Panc1 (cell line): ENCODE results near the gene GGN. TPM values are rescaled to one million over a fixed set of nuclear protein-coding genes. Genes with fewer than 3 reads are reported as not detected.

Experiments used
- ATAC-seq: fragments of 200-7000 bp; cut with Tn5 transposase; 2 replicates; pipeline ENCODE4 v1.9.1; 2020; ENCODE audit warnings: mild to moderate bottlenecking, moderate library complexity
- BruUV-seq: library from RNA; stranded (reverse); fragments of 400-500 nt; replicated peaks from 2 replicates; lab custom pipeline; 2021; lab: Mats Ljungman, UMichigan
- CTCF ChIA-PET: fragments of 300-600 bp; sonication (Branson Sonifier 250); formaldehyde crosslinking; loops from one replicate; lab custom pipeline; 2022; ENCODE audit warnings: antibody characterized with exemption; lab: Charles Lee
- POLR2A ChIA-PET: fragments of 300-600 bp; sonication (Branson Sonifier 250); formaldehyde crosslinking; loops from one replicate; lab custom pipeline; 2022; ENCODE audit warnings: antibody characterized with exemption; lab: Charles Lee
- DNase-seq: peaks from one replicate; pipeline ENCODE4 v3.0.0-alpha.2; 2010; ENCODE audit warnings: low read depth, low spot score
- H3K27ac ChIP-seq: 2 replicates; pipeline ENCODE4 v1.5.1; 2011; ENCODE audit warnings: mild to moderate bottlenecking, low read length, inconsistent platforms
- H3K27me3 ChIP-seq: fragments of 200-500 bp; sonication (Bioruptor generic); 2 replicates; pipeline ENCODE4 v1.6.0; 2014; ENCODE audit warnings: low read length, inconsistent platforms; ENCODE audit not compliant: control insufficient read depth, insufficient read depth
- H3K36me3 ChIP-seq: fragments of 200-500 bp; sonication (Bioruptor generic); 2 replicates; pipeline ENCODE4 v1.5.1; 2014; ENCODE audit warnings: inconsistent platforms, mild to moderate bottlenecking, low read length, moderate library complexity; ENCODE audit not compliant: control insufficient read depth, insufficient read depth
- H3K4me1 ChIP-seq: 2 replicates; pipeline ENCODE4 v1.5.1; 2011; ENCODE audit warnings: inconsistent platforms, mild to moderate bottlenecking, low read length, moderate library complexity; ENCODE audit not compliant: control insufficient read depth, insufficient read depth
- H3K4me3 ChIP-seq, 2 experiments: 2 replicates each; pipeline ENCODE4 v1.5.1; 2011 to 2012; ENCODE audit warnings: low read depth in 2 of 2, low read length in 2 of 2, mild to moderate bottlenecking in 2 of 2, inconsistent platforms in 1 of 2, moderate library complexity in 1 of 2
- H3K9me3 ChIP-seq: fragments of 200-500 bp; sonication (Bioruptor generic); 2 replicates; pipeline ENCODE4 v1.5.1; 2014; ENCODE audit warnings: low read depth, mild to moderate bottlenecking, inconsistent platforms, low read length, moderate library complexity; ENCODE audit not compliant: control insufficient read depth, insufficient read depth
- CTCF ChIP-seq: fragments of 450-650 bp; IDR thresholded peaks from 2 replicates; pipeline ENCODE4 v1.5.1; 2017; ENCODE audit warnings: mild to moderate bottlenecking
- POLR2AphosphoS5 ChIP-seq: IDR thresholded peaks from 2 replicates; pipeline ENCODE4 v1.6.1; 2012; ENCODE audit warnings: mild to moderate bottlenecking, low read depth, low read length, moderate library complexity
- REST ChIP-seq, 2 experiments: IDR thresholded peaks; 2 replicates each; pipeline ENCODE4 v1.6.1; 2011 to 2012; ENCODE audit warnings: low read depth in 2 of 2, control low read depth in 1 of 2, low read length in 1 of 2, mild to moderate bottlenecking in 1 of 2, moderate library complexity in 1 of 2; ENCODE audit not compliant: insufficient read depth in 1 of 2
- SIN3A ChIP-seq: IDR thresholded peaks from 2 replicates; pipeline ENCODE4 v1.6.1; 2012; ENCODE audit warnings: low read depth, mild to moderate bottlenecking, low read length, moderate library complexity, borderline replicate concordance; ENCODE audit not compliant: insufficient read depth
- TCF7L2 ChIP-seq: IDR thresholded peaks from 2 replicates; pipeline ENCODE4 v1.6.1; 2011; ENCODE audit warnings: mild to moderate bottlenecking, low read depth, low read length, inconsistent platforms
- in situ Hi-C: cut with HindIII; loops from 2 replicates; pipeline ENCODE4 v1.10.0; 2016; ENCODE audit warnings: low sequenced_read_pairs, low pct_unique_long_range_greater_than_20kb
- intact Hi-C: fragments of 100-400 bp; cut with micrococcal nuclease; formaldehyde crosslinking; loops from one replicate; pipeline ENCODE4 v1.10.0; 2022; ENCODE audit not compliant: unreplicated experiment
- total RNA-seq: library from RNA; stranded (reverse); gene quantifications from one replicate; pipeline ENCODE4 v1.2.1, GENCODE V29; 2021; ENCODE audit not compliant: unreplicated experiment

The GGN gene
- total RNA-seq, 1 experiment from 2014 or later = 1.4 TPM

GRCh38 chr19:38375098-38375493, 12.7 kb downstream of the GGN start:
- peak overlapping the region; percentile 91 for H3K27ac ChIP-seq
- peaks cover 10% of the 10 kb centered on the region for H3K4me1 ChIP-seq
- no peaks in the 10 kb centered on the region for H3K9me3 ChIP-seq
- H3K4me3 ChIP-seq = peak overlapping the region; percentile 85 to 87
- DNase-seq = no peak
- no peaks in the 10 kb centered on the region for H3K27me3 ChIP-seq
- ATAC-seq = peak; percentile 10
- no peak for TF ChIP-seq TCF7L2
- TF ChIP-seq SIN3A = no peak
- TF ChIP-seq REST (IDR thresholded peaks at IDR 0.05; ENCODE audit: insufficient read depth in 1 of 2, low read depth in 2 of 2, low read length in 1 of 2) = no peak
- TF ChIP-seq CTCF = no peak
- no peak for TF ChIP-seq POLR2AphosphoS5
- intact Hi-C loops (no loop called here), in situ Hi-C loops (no loop called here)
- ChIA-PET POLR2A (no interaction called here), CTCF (no interaction called here)
- H3K36me3 ChIP-seq = peaks cover 4% of the 10 kb centered on the region; the same call in 1 of the 2 replicates
- BruUV-seq = no TSS peak

DNA sequence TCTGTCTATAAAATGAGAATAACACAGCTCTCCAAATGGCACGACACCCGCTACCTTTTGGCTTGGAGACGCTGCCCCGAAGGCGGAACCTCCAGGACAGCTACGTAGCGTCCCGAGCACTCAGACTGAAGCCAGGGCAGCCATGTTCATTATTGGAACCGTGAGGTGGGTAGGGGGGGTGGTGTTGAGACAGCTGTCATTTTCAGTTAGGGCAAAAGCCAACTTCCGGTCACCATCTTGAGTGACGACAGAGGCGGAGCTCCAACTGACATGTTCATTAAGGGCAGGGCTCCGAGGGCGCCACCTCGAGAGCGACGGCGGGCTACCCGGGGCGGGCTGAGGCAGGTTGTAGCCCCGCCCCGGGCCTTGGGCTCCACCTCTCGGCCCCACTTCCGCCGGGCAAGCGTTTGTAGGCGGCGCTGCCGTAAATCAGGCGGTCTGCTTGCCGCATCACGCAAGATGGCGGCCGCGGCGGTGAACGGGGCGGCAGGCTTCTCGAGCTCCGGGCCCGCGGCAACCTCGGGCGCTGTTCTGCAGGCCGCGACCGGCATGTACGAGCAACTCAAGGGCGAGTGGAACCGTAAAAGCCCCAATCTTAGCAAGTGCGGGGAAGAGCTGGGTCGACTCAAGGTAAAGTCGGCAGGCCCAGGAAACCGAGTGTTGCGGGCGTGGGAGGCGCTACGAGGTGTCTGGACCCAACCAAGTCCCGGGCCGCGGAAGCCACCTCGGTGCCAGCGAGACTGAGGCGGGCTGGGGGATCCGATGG, 13.3 kb downstream of the GGN start, which contains the start of gene PSMD8:
TSS of gene PSMD8 (plus strand) at position 240 of the 766 bp plus-strand sequence. CDS start at position 271, 31 bp downstream.
- TF ChIP-seq POLR2AphosphoS5 (peak; percentile 99), TCF7L2 (peak; percentile 99), SIN3A (no peak; the same call in 1 of the 2 replicates), REST (IDR thresholded peaks at IDR 0.05; ENCODE audit: insufficient read depth in 1 of 2, low read depth in 2 of 2, low read length in 1 of 2) (0 out of 4 replicates have a peak, but pooled peaks of 1 of the 2 experiments have one; percentile 64), CTCF (no peak)
- intact Hi-C loops = no loop called here
- in situ Hi-C loops = no loop called here
- Histone ChIP-seq H3K27ac (peak within 1 kb of the TSS; percentile 92), H3K36me3 (peaks cover 4% of the 10 kb centered on the region; the same call in 1 of the 2 replicates), H3K27me3 (no peaks in the 10 kb centered on the region), H3K4me3 (peak within 1 kb of the TSS; percentile 85 to 87), H3K4me1 (peaks cover 10% of the 10 kb centered on the region), H3K9me3 (no peaks in the 10 kb centered on the region)
- ChIA-PET CTCF (interaction anchor here (0.6 to 1.3 kb wide), 6 partner anchors 9 to 148 kb away, joined by 3 to 13 read pairs (median 4); partner anchors contain the start of genes CATSPERG and GGN), POLR2A (interaction anchor here (0.6 to 0.9 kb wide), 3 partner anchors 10 to 443 kb away, joined by 3 to 5 read pairs (median 4); no protein-coding TSS in a partner anchor)
- DNase-seq = peak; percentile 97
- BruUV-seq = no TSS peak
- peak; percentile 99 for ATAC-seq
